A673 (cell line): ENCODE results near the gene CCT3. TPM values are rescaled to one million over a fixed set of nuclear protein-coding genes. Genes with fewer than 3 reads are reported as not detected.

Source experiments
- BruUV-seq: library from RNA; stranded (reverse); fragments of 400-500 nt; replicated peaks from 2 replicates; lab custom pipeline; 2021; lab: Mats Ljungman, UMichigan
- CTCF ChIA-PET: fragments of 300-600 bp; sonication (Branson Sonifier 250); formaldehyde crosslinking; loops from one replicate; lab custom pipeline; 2022; ENCODE audit warnings: antibody characterized with exemption; lab: Charles Lee
- POLR2A ChIA-PET: fragments of 300-600 bp; sonication (Branson Sonifier 250); formaldehyde crosslinking; loops from one replicate; lab custom pipeline; 2022; ENCODE audit warnings: antibody characterized with exemption; ENCODE audit not compliant: low non-redundant PET; lab: Charles Lee
- DNase-seq: peaks from one replicate; pipeline ENCODE4 v3.0.0-alpha.2; 2015; ENCODE audit warnings: low spot score
- H3K27ac ChIP-seq: fragments of 200-600 bp; sonication (generic); 2 replicates; pipeline ENCODE4 v1.5.1; 2016; ENCODE audit warnings: mixed run types, low read depth, mild to moderate bottlenecking, mixed read lengths, antibody characterized with exemption, low read length; ENCODE audit not compliant: poor library complexity, severe bottlenecking
- H3K27me3 ChIP-seq: fragments of 200-600 bp; sonication (generic); replicated peaks from 2 replicates; pipeline ENCODE4 v1.6.1; 2017; ENCODE audit warnings: mixed run types, low read depth, mild to moderate bottlenecking, mixed read lengths, antibody characterized with exemption, low read length; ENCODE audit not compliant: insufficient read depth, poor library complexity
- H3K36me3 ChIP-seq: fragments of 200-600 bp; sonication (generic); 2 replicates; pipeline ENCODE4 v1.6.1; 2016; ENCODE audit warnings: mixed run types, mild to moderate bottlenecking, mixed read lengths, antibody characterized with exemption, low read length; ENCODE audit not compliant: insufficient read depth, poor library complexity, severe bottlenecking
- H3K4me1 ChIP-seq: fragments of 200-600 bp; sonication (generic); 2 replicates; pipeline ENCODE4 v1.6.1; 2017; ENCODE audit warnings: mixed run types, mild to moderate bottlenecking, mixed read lengths, antibody characterized with exemption, low read length; ENCODE audit not compliant: insufficient read depth, poor library complexity, severe bottlenecking
- H3K4me3 ChIP-seq: fragments of 200-600 bp; sonication (generic); 2 replicates; pipeline ENCODE4 v1.5.1; 2016; ENCODE audit warnings: low read depth, mixed run types, mild to moderate bottlenecking, mixed read lengths, low read length; ENCODE audit not compliant: poor library complexity, severe bottlenecking
- H3K9me3 ChIP-seq: fragments of 200-600 bp; sonication (generic); 2 replicates; pipeline ENCODE4 v1.6.1; 2016; ENCODE audit warnings: mixed run types, low read depth, mild to moderate bottlenecking, mixed read lengths, antibody characterized with exemption, low read length; ENCODE audit not compliant: poor library complexity, severe bottlenecking
- EZH2 ChIP-seq: fragments of 200-600 bp; sonication (generic); IDR thresholded peaks from 2 replicates; pipeline ENCODE4 v1.6.1; 2017; ENCODE audit warnings: borderline replicate concordance, low read depth, mild to moderate bottlenecking, mixed read lengths, antibody characterized with exemption, low read length; ENCODE audit not compliant: poor library complexity, severe bottlenecking
- intact Hi-C: fragments of 100-400 bp; cut with micrococcal nuclease; formaldehyde crosslinking; loops from one replicate; pipeline ENCODE4 v1.10.0; 2022; ENCODE audit not compliant: unreplicated experiment
- total RNA-seq: library from RNA; stranded (reverse); gene quantifications from 2 replicates; pipeline ENCODE4 v1.2.3, GENCODE V29; 2021
- TF ChIP-seq, protein P1 (sequence below): fragments of 300-800, 200-600 bp; sonication (generic); conservative IDR thresholded peaks from 2 replicates; pipeline ENCODE4 v1.5.1; 2017; ENCODE audit warnings: low read depth, mild to moderate bottlenecking, antibody characterized with exemption, low read length, moderate library complexity, mixed read lengths

CCT3 gene
- total RNA-seq, 1 experiment from 2014 or later: 678 TPM

DNA sequence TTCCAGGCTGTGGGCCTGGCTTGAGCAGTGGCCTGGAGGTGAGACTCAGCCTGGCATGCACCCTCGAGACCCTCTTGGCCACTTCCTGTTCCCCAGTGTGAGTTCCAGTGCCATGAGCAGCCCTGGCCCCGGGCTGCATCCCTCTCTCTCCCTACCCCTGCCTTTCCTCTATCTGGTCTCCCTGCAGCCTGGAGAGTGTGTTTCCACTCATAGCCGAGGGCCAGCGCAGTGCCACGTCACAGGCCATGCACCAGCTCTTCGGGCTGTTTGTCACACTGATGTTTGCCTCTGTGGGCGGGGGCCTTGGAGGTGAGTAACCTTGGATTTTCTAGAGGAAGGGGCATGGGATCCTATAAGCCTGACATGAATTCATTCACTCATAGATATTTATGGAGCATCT, 44.5 kb upstream of the CCT3 start:
- no TSS peak for BruUV-seq
- Histone ChIP-seq H3K27me3 (no peaks in the 10 kb centered on the region), H3K27ac (no peak overlapping the region), H3K4me3 (no peak overlapping the region), H3K36me3 (no peaks in the 10 kb centered on the region), H3K9me3 (no peaks in the 10 kb centered on the region), H3K4me1 (no peaks in the 10 kb centered on the region)
- ChIA-PET POLR2A (no interaction called here), CTCF (interaction anchor here (0.9 to 1.3 kb wide), 2 partner anchors 64 to 209 kb away, joined by 4 to 5 read pairs; partner anchors contain the start of gene NAXE)
- TF ChIP-seq, protein P1, sequence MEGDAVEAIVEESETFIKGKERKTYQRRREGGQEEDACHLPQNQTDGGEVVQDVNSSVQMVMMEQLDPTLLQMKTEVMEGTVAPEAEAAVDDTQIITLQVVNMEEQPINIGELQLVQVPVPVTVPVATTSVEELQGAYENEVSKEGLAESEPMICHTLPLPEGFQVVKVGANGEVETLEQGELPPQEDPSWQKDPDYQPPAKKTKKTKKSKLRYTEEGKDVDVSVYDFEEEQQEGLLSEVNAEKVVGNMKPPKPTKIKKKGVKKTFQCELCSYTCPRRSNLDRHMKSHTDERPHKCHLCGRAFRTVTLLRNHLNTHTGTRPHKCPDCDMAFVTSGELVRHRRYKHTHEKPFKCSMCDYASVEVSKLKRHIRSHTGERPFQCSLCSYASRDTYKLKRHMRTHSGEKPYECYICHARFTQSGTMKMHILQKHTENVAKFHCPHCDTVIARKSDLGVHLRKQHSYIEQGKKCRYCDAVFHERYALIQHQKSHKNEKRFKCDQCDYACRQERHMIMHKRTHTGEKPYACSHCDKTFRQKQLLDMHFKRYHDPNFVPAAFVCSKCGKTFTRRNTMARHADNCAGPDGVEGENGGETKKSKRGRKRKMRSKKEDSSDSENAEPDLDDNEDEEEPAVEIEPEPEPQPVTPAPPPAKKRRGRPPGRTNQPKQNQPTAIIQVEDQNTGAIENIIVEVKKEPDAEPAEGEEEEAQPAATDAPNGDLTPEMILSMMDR: no peak
- no peak for TF ChIP-seq EZH2
- intact Hi-C loops: loop anchor here (5.0 kb wide), 1 partner anchor 225 kb away; no protein-coding TSS in a partner anchor
- no peak for DNase-seq

DNA sequence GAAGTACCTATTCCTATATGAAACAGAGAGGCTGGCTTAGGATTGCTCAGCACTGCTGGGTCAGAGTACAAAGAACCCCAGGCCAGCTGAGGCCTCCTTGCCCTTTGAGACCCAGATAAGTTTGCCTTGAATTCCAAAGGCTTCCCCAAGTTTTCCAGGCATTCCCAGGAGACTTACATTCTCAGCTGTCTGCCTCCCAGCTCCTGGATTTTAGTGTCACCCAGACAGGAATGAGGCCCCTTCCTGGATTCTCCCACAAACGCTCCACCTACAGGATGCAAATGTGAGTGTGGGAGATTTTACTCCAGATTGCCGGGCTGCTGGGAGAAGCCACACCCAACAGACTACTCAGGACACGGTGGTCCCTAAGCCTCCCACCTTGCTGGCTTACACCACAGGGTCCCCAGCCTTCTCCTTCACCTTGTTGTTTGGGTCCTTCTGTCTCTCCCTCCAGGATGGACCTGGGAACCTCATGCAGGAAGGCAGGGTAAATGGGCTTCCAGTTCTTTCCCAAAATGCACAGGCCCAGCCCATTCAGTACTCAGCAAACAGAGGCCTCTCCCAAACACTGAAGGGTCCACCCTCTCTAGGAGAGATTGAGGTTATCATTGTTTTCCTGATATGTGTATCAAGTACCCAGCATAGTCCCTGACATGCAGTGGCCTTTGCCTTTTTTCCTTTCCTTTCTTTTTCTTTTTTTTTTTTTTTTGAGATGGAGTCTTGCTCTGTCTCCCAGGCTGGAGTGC, 41.5 kb upstream of the CCT3 start:
- Histone ChIP-seq H3K36me3 (no peaks in the 10 kb centered on the region), H3K9me3 (no peaks in the 10 kb centered on the region), H3K27me3 (no peaks in the 10 kb centered on the region), H3K4me3 (no peak overlapping the region), H3K27ac (no peak overlapping the region), H3K4me1 (no peaks in the 10 kb centered on the region)
- ChIA-PET POLR2A (no interaction called here), CTCF (interaction anchor here (0.6 kb wide), 1 partner anchor 109 kb away, joined by 3 read pairs; no protein-coding TSS in a partner anchor)
- intact Hi-C loops: loop anchor here (5.0 kb wide), 1 partner anchor 228 kb away; no protein-coding TSS in a partner anchor
- peak; percentile 37 for DNase-seq
- no TSS peak for BruUV-seq
- no peak for TF ChIP-seq EZH2
- TF ChIP-seq, protein P1: 0 out of 2 replicates have a peak, but pooled peaks have one; percentile 10

DNA sequence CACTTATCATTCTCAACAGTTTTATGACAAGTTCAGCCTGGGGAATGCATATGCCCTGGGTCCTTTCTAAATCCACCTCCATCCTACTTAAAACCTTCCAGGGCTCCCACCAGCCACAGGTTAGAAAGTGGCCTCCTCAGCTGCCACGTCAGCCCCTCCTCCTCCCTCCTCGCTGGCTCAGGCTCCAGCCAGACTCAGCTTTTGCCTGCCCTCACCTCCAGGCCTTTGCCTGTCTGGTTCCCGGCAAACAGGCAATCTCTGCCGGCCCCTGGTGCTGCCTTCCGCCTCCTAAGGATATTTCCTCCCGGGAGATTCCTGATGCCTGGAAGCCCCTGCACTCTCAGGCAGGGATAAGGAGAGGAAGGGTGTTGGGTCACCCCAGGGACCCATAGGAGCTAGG, 40.5 kb upstream of the CCT3 start:
- no peak overlapping the region for H3K27ac ChIP-seq
- intact Hi-C loops: no loop called here
- TF ChIP-seq EZH2: no peak
- TF ChIP-seq, protein P1: no peak
- no peaks in the 10 kb centered on the region for H3K36me3 ChIP-seq
- ChIA-PET CTCF (interaction anchor here (0.6 kb wide), 1 partner anchor 110 kb away, joined by 3 read pairs; no protein-coding TSS in a partner anchor), POLR2A (no interaction called here)
- no peak for DNase-seq
- H3K4me1 ChIP-seq: no peaks in the 10 kb centered on the region
- no peaks in the 10 kb centered on the region for H3K27me3 ChIP-seq
- no peak overlapping the region for H3K4me3 ChIP-seq
- BruUV-seq: no TSS peak
- no peaks in the 10 kb centered on the region for H3K9me3 ChIP-seq
